ENCODE results near the gene NLRP14.

NLRP14 gene

GRCh38 chr11:7050191-7050590 lies 29.9 kb downstream of the NLRP14 start:
- DNase-seq (ENCODE audit: low read depth in 2 of 2) = no peak

DNA sequence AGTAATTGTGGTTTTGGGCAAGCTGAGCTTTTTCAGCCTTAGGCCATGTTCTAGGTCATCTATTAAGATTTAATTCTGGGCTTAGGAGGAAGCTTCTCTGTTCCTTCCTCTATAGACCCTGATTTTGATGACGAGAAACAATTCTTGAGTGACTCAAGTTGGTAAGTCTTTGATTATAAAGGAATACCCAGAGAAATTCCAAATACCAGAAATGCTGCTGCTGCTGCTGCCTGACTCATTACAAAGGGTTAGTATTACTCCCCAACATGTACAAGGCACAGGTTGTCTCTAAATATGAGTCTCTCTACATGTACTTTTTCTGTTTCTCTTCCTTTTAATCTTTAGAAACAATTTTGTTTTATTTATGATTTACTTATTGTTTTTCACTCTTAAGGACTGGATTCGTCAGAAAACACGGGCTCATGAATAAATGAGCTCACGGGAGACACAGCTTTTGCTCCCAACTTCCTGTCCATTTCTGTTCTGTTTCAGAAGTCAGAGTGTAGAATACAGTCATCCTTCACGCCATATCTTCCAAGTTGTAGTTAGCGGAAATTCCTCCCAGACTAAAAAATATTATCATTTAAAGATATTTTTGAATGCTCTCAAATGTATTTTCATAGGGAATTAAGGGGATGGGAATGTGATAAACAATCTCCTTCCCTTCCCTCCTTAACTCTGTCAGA lies 36.7 kb downstream of the NLRP14 start:
- DNase-seq (ENCODE audit: low read depth in 2 of 2) = no peak

DNA sequence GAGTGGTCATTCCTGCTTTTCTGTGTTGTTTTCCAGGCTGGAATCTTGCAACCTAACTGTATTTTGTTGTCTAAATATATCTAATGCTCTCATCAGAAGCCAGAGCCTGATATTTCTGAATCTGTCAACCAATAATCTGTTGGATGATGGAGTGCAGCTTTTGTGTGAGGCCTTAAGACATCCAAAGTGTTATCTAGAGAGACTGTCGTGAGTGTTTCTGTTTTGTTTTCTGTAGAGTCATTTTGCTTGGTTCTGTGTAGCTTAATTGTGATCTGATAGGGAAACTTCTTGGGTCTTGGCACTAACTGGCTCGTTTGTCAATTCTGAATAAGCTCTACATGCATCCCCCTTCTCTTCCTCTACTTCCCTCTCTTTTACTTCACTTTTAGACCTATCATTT lies 37.4 kb downstream of the NLRP14 start:
- no peak for DNase-seq (ENCODE audit: low read depth in 2 of 2)

DNA sequence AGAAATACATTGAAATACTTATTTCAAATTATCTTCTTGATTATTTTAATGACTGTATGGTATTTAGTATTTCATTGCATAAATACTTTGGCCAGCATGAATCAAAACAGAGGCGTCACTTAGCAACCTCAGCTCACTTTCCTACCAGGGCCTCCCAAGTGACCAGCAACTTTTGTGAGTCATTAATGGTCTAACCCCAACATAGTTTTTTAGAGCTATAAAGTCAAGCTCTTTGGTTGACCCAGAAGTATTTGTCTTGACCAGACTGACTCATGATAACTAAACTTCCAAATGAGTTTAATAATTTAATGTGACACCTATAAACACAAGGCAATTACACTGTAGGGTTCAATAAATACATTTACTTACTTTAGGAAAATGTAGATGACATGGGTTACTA lies 40.6 kb downstream of the NLRP14 start:
- no peak for DNase-seq (ENCODE audit: low read depth in 2 of 2)

DNA sequence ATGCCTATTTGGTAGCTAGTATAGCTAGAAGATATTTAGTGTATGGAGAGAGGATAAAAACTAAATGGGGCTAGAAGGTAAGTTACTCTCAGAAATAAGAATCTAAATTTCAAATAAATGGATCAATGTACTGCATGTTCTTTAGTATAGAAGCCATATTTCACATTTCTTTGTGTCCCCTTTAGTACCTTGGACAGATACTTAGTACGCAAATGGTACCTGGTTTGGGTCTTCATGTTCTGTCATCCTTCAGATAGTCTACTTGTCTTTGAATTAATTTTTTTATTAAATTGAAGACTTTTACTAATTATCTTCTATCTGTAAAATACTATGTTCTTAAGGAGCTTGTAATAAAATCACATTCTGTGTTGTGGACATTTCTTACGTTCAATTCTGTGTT lies 42.3 kb downstream of the NLRP14 start:
- no peak for DNase-seq (ENCODE audit: low read depth in 2 of 2)

GRCh38 chr11:7072401-7073028 lies 52.2 kb downstream of the NLRP14 start:
- no peak for DNase-seq (ENCODE audit: low read depth in 2 of 2)

DNA sequence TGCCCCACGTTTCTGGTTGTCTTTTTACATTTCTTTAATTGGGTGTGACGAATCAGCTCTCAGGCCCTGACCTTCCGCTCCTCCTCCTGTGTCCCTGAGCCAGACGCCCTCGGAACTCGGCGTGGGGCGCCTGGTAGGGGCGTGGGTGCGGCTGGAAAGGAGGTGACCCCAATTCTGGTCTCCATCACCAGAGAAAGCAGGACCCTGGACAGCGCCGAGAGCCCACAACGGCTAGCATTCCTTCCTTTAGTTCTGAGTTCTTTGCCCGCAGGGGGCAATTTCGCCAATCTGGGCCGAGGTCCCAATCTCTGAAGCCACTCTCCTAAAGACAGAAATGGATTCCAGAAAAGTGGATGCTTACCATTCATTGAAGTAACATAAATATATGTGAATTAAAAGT lies 56.8 kb downstream of the NLRP14 start:
- no peak for DNase-seq (ENCODE audit: low read depth in 2 of 2)

- no peak for DNase-seq (ENCODE audit: low read depth in 2 of 2)
Observed at GRCh38 chr11:7079545-7080135, 59.4 kb downstream of the NLRP14 start.

DNA sequence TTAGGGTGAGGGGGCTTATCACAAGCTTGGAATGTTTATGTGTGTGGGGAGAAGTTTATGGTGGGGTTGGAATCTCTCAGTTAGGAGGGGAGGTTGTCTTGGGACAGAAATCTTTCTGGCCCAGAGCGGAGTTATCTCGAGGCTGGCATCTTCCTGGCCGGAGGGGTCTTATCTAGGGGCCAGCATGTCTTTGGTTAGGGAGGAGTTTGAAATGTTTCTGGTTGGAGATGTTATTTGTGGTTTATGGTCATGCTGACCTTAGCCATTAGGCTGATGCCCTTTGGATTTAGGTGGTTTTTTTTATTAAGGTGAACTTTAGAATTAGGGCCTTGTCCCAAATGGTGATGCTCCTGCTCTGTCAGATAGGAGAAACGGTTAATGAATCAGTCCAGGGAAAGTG lies 60.6 kb downstream of the NLRP14 start:
- no peak for DNase-seq (ENCODE audit: low read depth in 2 of 2)

DNA sequence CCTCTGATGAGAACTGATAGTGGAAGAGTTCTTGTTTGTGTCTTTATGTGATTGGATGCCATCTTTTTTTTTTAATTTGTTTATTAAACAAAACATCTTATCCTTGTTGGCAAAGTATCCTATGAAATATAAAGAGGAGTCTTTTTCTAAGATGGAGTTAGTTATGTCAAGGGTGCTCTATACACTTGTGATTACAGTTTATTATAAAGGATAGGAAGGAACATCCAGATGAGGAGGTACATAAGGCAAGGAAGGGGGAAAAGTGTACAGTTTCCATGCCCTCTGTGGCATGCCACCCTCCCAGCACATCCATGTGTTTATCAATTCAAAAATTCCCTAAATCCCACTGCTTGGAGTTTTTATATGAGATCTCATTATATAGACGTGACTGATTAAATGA lies 61.2 kb downstream of the NLRP14 start:
- no peak for DNase-seq (ENCODE audit: low read depth in 2 of 2)

DNA sequence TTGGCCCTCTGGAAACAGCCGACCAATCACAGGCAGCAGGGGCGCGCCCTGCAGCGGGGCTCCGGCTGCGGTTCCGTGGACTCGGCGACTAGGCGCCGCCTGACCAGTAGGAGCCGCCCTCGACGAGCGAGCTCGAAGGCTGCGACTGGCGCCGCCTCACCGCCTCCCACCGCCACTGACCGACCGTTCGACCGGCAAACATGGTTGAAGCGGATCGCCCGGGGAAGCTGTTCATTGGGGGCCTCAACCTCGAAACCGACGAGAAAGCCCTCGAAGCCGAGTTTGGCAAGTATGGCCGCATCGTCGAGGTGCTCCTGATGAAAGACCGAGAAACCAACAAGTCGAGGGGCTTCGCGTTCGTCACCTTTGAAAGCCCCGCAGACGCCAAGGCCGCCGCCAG lies 68.6 kb downstream of the NLRP14 start, which contains the start of gene RBMXL2:
RBMXL2 (plus strand) TSS at position 78 of the 400 bp plus-strand sequence; CDS start at position 201, 123 bp downstream.
- no peak for DNase-seq (ENCODE audit: low read depth in 2 of 2)

DNA sequence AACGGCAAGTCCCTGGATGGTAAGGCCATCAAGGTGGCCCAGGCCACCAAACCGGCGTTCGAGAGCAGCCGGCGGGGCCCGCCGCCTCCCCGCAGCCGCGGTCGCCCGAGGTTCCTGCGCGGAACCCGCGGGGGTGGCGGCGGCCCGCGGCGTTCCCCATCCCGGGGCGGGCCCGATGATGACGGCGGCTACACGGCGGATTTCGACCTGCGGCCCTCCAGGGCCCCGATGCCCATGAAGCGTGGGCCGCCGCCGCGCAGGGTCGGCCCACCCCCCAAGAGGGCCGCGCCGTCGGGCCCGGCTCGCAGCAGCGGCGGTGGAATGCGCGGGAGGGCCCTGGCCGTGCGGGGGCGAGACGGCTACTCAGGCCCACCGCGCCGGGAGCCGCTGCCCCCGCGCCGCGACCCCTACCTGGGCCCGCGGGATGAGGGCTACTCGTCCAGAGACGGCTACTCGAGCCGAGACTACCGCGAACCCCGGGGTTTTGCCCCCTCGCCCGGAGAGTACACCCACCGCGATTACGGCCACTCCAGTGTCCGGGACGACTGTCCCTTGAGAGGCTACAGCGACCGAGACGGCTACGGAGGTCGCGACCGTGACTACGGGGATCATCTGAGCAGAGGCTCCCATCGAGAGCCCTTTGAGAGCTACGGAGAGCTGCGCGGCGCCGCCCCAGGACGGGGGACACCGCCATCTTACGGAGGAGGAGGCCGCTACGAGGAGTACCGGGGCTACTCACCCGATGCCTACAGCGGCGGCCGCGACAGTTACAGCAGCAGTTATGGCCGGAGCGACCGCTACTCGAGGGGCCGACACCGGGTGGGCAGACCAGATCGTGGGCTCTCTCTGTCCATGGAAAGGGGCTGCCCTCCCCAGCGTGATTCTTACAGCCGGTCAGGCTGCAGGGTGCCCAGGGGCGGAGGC lies 69.3 kb downstream of the NLRP14 start:
- no peak for DNase-seq (ENCODE audit: low read depth in 2 of 2)

GRCh38 chr11:7098235-7098832 lies 78.1 kb downstream of the NLRP14 start:
- no peak for DNase-seq (ENCODE audit: low read depth in 2 of 2)

DNA sequence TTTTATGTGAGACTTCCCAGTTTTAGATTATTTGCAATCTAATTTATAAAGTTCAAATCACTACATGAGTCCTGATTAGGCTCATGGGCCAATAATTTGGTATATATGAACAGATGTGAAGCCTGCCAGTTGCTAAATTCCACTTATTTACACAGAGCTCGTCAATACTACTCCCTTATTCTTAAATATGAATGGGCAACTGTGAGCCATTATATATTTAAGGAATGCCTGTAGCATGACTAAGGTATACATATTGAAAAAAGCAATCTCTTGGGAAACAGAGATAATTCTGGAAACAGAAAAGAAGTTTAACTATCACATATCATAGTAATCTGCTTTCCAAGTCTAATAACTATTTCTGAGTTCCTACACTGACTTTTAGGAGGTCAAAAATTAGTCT lies 95.5 kb downstream of the NLRP14 start:
- DNase-seq (ENCODE audit: low read depth in 2 of 2) = no peak

DNA sequence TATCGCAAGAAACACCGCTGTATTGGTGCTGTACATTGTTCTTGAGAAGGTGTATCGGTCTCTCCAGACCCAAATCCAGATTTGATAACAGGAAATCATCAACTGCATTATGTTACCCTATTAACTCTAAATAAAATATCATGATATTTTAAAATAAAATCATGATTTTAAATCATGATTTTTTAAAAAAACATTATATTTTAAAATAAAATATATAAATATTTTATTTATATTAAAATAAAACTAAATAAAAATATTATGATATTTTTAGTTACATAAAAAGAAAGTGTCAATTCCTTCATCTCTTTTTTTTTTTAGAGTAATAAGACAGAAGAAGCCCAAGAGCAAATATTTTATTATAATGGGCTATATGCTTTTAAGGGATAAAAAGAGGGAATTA lies 96.1 kb downstream of the NLRP14 start:
- DNase-seq (ENCODE audit: low read depth in 2 of 2) = no peak

All from stimulated activated CD8-positive, alpha-beta memory T cell treated with anti-CD3 and anti-CD28 coated beads, Interleukin-15, amount 100 ng/mL, for 48 hours (primary cell).